Measurements from ENCODE around the gene USP28. TPM values are rescaled to one million over a fixed set of nuclear protein-coding genes. Genes with fewer than 3 reads are reported as not detected.

The USP28 gene
- total RNA-seq, 1 donor from 2014 or later = 35.0 TPM

- FAIRE-seq (no peak), DNase-seq (ENCODE audit: low read depth) (no peak)
- Mint-ChIP-seq H3K4me1 (ENCODE audit: low read depth, unreplicated experiment) (peaks cover 8% of the 10 kb centered on the region), H3K27me3 (ENCODE audit: low read depth, unreplicated experiment) (no peaks in the 10 kb centered on the region), H3K4me3 (ENCODE audit: unreplicated experiment) (no peak overlapping the region), H3K27ac (ENCODE audit: unreplicated experiment) (no peak overlapping the region), H3K36me3 (ENCODE audit: low read depth, unreplicated experiment) (peaks cover 8% of the 10 kb centered on the region), H3K9me3 (ENCODE audit: unreplicated experiment) (no peaks in the 10 kb centered on the region)
- H3K27me3 ChIP-seq (ENCODE audit: insufficient read depth, low read length) = no peaks in the 10 kb centered on the region
- H3K4me1 ChIP-seq (ENCODE audit: insufficient read depth, low read length) = no peaks in the 10 kb centered on the region
- H2AFZ ChIP-seq (ENCODE audit: low read depth, low read length) = no peak overlapping the region
- H3K36me3 ChIP-seq (ENCODE audit: insufficient read depth, low read length) = peaks cover 10% of the 10 kb centered on the region
- peaks cover 24% of the 10 kb centered on the region for H4K20me1 ChIP-seq (ENCODE audit: insufficient read depth, low read length)
- H3K79me2 ChIP-seq (ENCODE audit: insufficient read depth, low read length) = peaks cover 24% of the 10 kb centered on the region
- H3K9ac ChIP-seq (ENCODE audit: low read length) = no peak overlapping the region
- no peaks in the 10 kb centered on the region for H3K9me3 ChIP-seq (ENCODE audit: insufficient read depth, low read depth, low read length)
- H3K4me2 ChIP-seq (ENCODE audit: low read length) = no peak overlapping the region
- no peak overlapping the region for H3K4me3 ChIP-seq (ENCODE audit: insufficient read depth, low read depth, low read length)
- H3K27ac ChIP-seq (ENCODE audit: low read depth, low read length) = no peak overlapping the region
- no peak for TF ChIP-seq CTCF (IDR thresholded peaks at IDR 0.05; ENCODE audit: insufficient read depth, low read depth, low read length)
- TF ChIP-seq EZH2 (IDR thresholded peaks at IDR 0.05; ENCODE audit: insufficient read depth, low read length) = no peak
Measured at GRCh38 chr11:113760241-113760640, 115.1 kb downstream of the USP28 start.

- H3K27ac Mint-ChIP-seq (ENCODE audit: unreplicated experiment) = no peak overlapping the region
- Histone ChIP-seq H3K4me3 (ENCODE audit: insufficient read depth, low read depth, low read length) (no peak overlapping the region), H3K79me2 (ENCODE audit: insufficient read depth, low read length) (no peaks in the 10 kb centered on the region), H2AFZ (ENCODE audit: low read depth, low read length) (no peak overlapping the region), H3K27ac (ENCODE audit: low read depth, low read length) (no peak overlapping the region), H4K20me1 (ENCODE audit: insufficient read depth, low read length) (no peaks in the 10 kb centered on the region), H3K9me3 (ENCODE audit: insufficient read depth, low read depth, low read length) (no peaks in the 10 kb centered on the region), H3K27me3 (ENCODE audit: insufficient read depth, low read length) (no peaks in the 10 kb centered on the region), H3K4me2 (ENCODE audit: low read length) (no peak overlapping the region), H3K36me3 (ENCODE audit: insufficient read depth, low read length) (peaks cover 31% of the 10 kb centered on the region), H3K9ac (ENCODE audit: low read length) (no peak overlapping the region), H3K4me1 (ENCODE audit: insufficient read depth, low read length) (no peaks in the 10 kb centered on the region)
- no peaks in the 10 kb centered on the region for H3K4me1 Mint-ChIP-seq (ENCODE audit: low read depth, unreplicated experiment)
- no peaks in the 10 kb centered on the region for H3K27me3 Mint-ChIP-seq (ENCODE audit: low read depth, unreplicated experiment)
- H3K9me3 Mint-ChIP-seq (ENCODE audit: unreplicated experiment) = no peaks in the 10 kb centered on the region
- TF ChIP-seq CTCF (IDR thresholded peaks at IDR 0.05; ENCODE audit: insufficient read depth, low read depth, low read length) (no peak), EZH2 (IDR thresholded peaks at IDR 0.05; ENCODE audit: insufficient read depth, low read length) (no peak)
- FAIRE-seq (no peak), DNase-seq (ENCODE audit: low read depth) (no peak)
- peaks cover 13% of the 10 kb centered on the region for H3K36me3 Mint-ChIP-seq (ENCODE audit: low read depth, unreplicated experiment)
- no peak overlapping the region for H3K4me3 Mint-ChIP-seq (ENCODE audit: unreplicated experiment)
Measured at GRCh38 chr11:113752932-113753331, 122.4 kb downstream of the USP28 start.

Other genes with a start within 250 kb of the USP28 start
- 0.34 and 0.38 TPM in 2 replicates for gene TMPRSS5, start 169.3 kb downstream of the USP28 start, total RNA-seq
- 16.6 and 17.9 TPM in 2 replicates for gene ZW10, start 101.9 kb downstream of the USP28 start, total RNA-seq
- gene CLDN25, start 95.8 kb downstream of the USP28 start, total RNA-seq = not detected in 2 replicates
- gene HTR3B, start 29.2 kb upstream of the USP28 start, total RNA-seq = not detected in 2 replicates
- not detected in 2 replicates for gene HTR3A, start 99.5 kb upstream of the USP28 start, total RNA-seq
- gene ZBTB16, start 184.1 kb upstream of the USP28 start, total RNA-seq = 0.36 and 0.50 TPM in 2 replicates